ENCODE results near the gene NOPCHAP1.
"Not testable (repeated sequence)": the region's sequence is repeated elsewhere in the genome, so short reads cannot be mapped to it uniquely, and the experiment has no call there.

Gene NOPCHAP1

DNA sequence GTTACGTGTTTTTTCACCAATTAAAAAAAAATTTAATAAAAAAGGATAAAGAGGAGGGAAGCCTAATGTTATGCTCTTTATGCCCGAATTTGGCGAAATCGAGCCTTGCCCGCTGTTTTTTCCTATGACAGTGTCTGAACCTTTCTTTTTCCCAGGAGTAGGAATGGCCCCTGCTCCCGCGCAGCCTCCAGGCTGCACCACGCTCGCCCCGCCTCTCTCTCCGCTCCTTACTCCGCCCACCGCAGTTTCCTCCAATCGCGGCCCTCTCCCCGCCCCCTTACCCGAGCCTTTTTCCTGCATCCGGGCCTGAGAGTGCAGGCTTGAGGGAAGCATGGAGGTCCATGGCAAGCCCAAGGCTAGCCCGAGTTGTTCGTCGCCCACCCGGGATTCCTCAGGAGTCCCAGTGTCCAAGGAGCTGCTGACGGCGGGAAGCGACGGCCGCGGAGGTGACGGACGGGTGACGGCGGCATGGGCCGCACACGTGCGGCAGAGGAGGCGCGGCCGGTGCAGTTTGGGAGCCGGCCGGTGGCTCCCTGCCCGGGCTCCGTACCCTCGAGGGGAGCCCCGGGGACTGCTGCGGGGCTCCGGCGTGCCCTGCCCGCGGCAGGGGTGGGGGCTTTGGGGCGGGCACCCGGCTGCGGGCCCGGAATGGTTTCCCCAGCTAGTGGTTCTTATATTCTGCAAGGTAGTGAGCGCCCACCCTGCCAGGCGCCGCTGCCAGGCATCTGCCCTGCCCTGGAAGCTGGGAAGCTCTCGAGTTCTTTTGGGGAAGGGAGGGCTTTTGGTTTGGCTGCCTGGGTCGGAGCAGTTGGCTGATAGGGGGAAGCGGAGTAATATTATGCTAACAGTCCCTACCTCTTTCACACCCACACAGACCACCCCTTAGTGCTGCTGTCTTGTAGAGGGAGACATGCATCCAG lies at the start of gene NOPCHAP1:
NOPCHAP1 (plus strand) TSS at position 295 of the 920 bp plus-strand sequence; CDS start at position 332, 37 bp downstream.
- DNase-seq: peak; percentile 85

DNA sequence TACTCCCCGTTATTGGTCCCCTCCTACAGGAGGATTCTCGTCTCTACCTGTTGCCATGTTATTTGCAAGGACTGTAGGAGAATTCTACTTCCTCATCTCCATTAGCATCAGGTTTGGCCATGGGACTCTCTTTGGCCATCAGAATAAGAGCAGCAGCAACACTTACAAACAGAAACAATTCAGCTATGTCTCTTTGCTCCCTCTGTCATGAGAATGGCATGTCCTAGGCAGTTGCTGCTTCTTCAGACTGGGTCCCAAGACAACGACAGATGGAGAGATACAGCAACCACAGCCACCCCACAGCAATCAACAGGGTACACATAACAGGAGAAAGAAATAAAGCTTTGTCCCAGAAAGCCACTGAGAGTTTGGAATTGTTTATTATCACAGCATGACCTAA lies 47.7 kb upstream of the NOPCHAP1 start:
- no peak for DNase-seq

DNA sequence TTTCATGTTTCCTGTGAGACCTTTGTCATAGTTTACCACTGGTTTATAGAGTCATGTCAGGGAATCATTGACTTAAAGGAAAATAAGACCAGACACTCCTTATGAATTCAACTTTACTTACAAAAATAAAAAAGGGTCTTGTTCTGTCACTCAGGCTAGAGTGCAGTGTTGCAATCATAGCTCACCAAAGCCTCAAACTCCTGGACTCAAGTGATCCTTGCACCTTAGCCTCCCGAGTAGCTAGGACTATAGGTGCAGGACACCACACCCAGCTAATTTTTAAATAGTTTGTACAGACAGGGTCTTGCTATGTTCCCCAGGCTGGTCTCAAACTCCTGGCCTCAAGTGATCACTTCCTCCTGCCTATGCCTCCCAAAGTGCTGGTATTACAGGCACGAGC lies 47.0 kb upstream of the NOPCHAP1 start:
- DNase-seq: no peak

- no peak for DNase-seq
Measured at GRCh38 chr12:104941454-104941853, 44.7 kb upstream of the NOPCHAP1 start.

DNA sequence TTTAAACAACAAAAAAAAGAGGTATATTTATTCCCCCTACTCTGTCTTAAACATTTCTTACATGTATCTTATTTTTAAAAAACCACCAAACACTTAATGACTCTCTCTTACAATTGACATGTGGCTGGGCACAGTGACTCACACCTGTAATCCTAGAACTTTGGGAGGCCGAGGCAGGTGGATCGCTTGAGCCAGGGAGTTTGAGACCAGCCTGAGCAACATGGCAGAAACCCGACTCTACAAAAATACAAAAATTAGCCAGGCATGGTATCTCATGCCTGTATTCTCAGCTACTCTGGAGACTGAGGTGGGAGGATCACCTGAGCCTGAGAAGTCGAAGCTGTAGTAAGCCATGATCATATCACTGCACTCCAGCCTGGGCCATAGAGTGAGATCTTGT lies 44.0 kb upstream of the NOPCHAP1 start:
- DNase-seq: no peak

GRCh38 chr12:104943401-104943800 lies 42.7 kb upstream of the NOPCHAP1 start:
- not testable (repeated sequence) for DNase-seq

DNA sequence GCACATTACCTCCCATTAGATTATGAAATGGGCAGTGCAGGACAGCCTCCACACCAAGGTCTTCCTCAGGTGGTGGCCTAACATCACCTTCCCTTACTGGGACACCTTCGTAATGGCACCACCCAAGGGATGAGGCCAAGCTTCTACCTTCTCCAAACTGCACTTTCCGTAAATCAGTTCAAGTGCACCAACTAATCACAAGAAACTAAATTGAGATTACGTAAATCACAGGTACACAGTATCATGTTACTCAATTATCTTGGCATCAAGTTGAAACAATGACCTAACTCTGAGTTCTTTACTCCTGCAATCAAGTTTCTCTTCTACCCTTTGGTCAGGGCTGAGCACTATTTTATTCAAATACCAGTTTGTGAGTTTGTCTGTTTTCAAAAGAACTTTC lies 41.9 kb upstream of the NOPCHAP1 start:
- DNase-seq: no peak

- DNase-seq: not testable (repeated sequence)
Measured at GRCh38 chr12:104948716-104949115, 37.4 kb upstream of the NOPCHAP1 start.

DNA sequence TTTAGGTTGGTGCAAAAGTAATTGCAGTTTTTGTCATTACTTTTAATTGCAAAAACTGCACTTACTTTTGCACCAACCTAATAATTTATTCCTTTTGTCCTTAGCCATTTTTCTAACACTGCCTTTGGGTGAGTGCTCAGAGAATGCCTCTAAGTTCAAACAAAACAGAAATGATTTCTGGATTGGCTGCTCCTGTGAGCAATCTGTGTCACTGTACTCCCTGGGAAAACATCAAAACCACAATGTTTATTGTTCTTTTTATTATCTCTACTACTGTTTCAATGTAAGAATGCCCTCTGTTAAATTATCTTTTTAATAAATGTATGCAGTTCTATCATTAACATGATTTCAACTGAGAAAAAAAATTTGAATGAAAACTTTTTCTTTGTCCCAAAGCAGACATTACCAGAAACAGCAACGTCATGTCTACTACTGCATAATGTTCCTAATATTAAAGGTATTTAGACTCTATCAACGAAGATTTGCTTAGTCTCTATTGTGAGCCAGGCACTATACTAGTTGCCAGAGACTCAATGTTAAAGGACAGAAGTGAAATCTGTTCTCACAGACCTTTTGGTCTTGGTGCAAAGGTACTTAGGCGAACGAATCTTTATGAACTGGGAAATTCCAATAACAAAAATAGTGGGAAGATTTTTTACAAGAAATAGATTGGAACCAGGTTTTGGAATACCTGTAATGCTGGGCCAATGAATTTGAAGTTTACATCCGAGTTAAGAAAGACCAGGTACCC lies 34.2 kb upstream of the NOPCHAP1 start:
- DNase-seq: no peak

DNA sequence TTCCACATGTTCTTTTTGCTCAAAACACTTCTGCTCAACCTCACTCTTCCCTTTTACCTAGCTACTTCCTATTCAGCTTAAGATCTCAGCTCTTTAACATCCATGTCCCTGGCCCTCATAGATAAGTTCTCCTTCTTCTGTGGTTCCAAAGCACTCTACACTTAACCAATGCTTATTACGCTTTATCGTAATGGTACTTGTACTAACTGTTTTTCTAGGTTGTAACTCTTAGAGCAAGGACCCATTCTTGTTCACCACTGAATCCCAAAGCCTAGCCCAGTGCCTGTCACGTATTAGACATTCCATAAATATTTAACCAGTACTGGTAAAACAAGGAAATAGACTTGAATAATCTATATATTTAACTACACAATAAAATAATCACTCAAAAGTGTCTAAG lies 33.3 kb upstream of the NOPCHAP1 start:
- no peak for DNase-seq

DNA sequence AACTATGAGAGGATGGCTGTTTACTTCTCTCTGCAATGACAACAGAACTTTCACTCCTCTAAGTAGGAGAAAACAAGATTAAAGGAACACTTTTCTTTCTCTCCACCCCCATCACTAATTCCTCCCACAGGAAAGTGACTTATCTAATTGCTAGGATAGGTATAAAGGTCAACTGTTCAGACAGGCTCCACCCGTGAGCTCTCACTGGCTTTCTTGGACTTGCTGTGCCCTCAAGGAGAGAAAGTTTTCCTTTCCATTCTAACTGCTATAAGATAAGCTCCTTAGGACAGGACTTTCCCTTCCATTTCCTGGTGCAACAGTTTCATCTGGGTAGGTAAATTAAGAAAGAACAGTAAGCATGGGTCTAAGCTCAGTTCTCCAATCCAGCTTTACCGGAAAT lies 32.8 kb upstream of the NOPCHAP1 start:
- DNase-seq: no peak

- no peak for DNase-seq
Measured at GRCh38 chr12:104955703-104956102, 30.4 kb upstream of the NOPCHAP1 start.

- DNase-seq: peak; percentile 3
Measured at GRCh38 chr12:104956870-104957718, 29.0 kb upstream of the NOPCHAP1 start.

DNA sequence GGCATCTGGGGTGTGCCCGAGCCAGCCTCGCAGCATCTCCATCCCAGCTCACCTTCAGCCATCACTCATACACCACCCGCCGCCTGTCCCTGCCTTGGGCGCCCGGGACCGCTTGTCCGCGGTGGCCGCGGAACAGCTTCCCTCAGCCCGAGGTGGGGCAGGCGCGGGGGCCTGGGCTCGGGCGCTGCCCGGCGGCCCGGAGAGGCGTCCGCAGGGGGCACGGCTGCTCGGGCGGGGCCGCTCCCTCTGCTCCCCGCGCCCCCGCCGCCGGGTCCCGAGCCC lies 28.5 kb upstream of the NOPCHAP1 start:
- DNase-seq: peak; percentile 30

DNA sequence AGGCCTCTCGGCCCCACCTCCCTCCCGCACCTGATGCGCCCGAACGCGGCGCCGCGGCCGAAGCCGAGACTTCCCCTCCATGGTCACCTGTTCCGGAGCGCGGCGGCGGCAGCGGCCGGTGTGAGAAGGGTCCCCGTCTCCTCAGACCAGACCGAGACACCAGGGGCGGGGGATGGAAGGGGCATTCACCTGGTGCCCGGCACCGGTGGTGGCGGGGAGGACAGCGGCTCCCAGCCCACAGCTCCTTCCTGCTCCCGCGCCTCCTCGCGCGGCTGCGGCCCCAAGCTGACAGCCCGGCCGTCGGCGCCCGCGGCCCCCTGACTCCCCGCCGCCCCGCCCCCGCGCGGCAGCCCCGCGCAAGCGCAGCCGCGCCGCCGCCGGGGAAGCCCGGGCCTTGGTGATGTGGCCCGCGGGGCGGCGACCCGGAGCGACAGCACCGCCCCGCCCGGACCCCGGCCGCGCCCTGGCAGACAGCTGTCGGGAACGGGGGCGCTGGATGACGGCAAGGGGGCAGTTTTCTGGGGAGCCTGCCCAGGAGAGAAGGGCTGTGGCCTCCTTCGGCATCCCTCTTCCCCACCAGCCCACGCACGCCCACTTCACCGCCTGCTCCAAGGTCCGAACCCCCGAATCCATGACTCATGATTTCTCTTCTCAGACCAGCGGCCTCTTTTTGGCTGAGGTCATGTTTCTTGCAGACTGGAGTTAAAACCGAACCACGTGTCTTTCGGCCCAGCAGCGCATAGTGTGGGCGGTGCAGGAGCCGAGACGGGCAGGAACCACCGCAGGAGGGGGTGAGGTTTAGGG lies 27.9 kb upstream of the NOPCHAP1 start, which contains the start of gene SLC41A2:
SLC41A2 (minus strand) TSS at position 290 of the 804 bp plus-strand sequence. CDS start 29,763 bp downstream, outside the sequence.
- peak; percentile 84 for DNase-seq

- DNase-seq: no peak
Measured at GRCh38 chr12:104958805-104959334, 27.2 kb upstream of the NOPCHAP1 start.

DNA sequence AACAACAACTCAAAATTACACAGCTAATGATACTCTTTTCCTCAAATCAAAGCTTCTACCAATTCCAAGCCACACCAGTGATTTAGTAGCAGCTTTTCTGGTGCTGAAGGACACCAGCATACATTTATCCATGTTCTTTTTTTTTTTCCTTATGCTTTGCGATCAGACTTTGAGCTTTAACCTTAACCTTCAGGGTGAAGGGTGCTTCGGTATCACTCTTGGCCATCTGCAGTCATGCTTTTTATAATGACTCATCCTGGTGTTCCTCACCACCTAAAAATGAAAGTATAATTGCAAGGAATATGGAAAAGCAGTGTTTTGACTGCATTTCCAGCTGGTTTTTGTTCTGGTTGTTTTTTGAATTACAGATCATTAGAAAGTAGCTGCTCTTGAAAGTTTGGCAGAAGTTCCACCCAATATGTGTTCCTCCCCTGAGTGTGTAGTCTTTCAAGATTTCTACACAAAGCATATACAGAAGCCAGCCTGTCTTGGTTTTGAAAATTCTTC lies 26.7 kb upstream of the NOPCHAP1 start:
- DNase-seq: no peak

DNA sequence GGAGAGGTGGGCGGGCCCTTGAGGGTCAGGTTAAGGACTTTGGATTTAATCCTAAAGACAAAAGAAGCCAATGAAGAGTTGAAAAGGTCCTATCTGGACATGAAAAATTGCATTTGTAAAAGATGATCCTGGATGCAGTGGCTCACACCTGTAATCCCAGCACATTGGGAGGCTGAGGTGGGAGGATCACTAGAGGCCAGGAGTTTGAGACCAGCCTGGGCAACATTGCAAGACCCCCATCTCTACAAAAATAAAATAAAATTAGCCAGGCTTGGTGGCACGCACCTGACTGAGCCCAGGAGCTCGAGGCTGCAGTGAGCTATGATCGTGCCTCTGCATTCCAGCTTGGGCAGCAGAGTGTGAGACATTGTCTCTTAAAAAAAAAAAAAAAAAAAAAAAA lies 25.7 kb upstream of the NOPCHAP1 start:
- no peak for DNase-seq

GRCh38 chr12:104963757-104964156 lies 22.4 kb upstream of the NOPCHAP1 start:
- DNase-seq: no peak

GRCh38 chr12:104964167-104964855 lies 21.8 kb upstream of the NOPCHAP1 start:
- no peak for DNase-seq

- DNase-seq: no peak
Measured at GRCh38 chr12:104964856-104965205, 21.3 kb upstream of the NOPCHAP1 start.

Measured in CD4-positive, alpha-beta T cell treated with Interleukin-17A for 1 hour (primary cell).